LNCaP clone FGC (cell line): ENCODE data around the gene FYN.

Experiments used
- DNase-seq: peaks from one replicate; pipeline ENCODE4 v3.0.0-alpha.2; 2011; ENCODE audit warnings: low read depth
- H3K4me3 ChIP-seq: 2 replicates; pipeline ENCODE4 v1.5.1; 2011; ENCODE audit warnings: mild to moderate bottlenecking, low read depth, low read length, control low read depth
- CTCF ChIP-seq: IDR thresholded peaks from 2 replicates; pipeline ENCODE4 v1.5.1; 2012; ENCODE audit warnings: mild to moderate bottlenecking; ENCODE audit not compliant: control insufficient read depth, insufficient read depth; ENCODE audit errors: extremely low read depth

The FYN gene

GRCh38 chr6:111846492-111847409 lies 26.5 kb downstream of the FYN start:
- TF ChIP-seq CTCF: no peak
- no peak for DNase-seq
- no peak overlapping the region for H3K4me3 ChIP-seq

GRCh38 chr6:111846066-111846465 lies 27.2 kb downstream of the FYN start:
- H3K4me3 ChIP-seq: no peak overlapping the region
- no peak for TF ChIP-seq CTCF
- DNase-seq: no peak

GRCh38 chr6:111845441-111845871 lies 27.8 kb downstream of the FYN start:
- TF ChIP-seq CTCF: no peak
- no peak overlapping the region for H3K4me3 ChIP-seq
- no peak for DNase-seq

- TF ChIP-seq CTCF: no peak
- DNase-seq: no peak
- no peak overlapping the region for H3K4me3 ChIP-seq
Observed at GRCh38 chr6:111844921-111845320, 28.3 kb downstream of the FYN start.

GRCh38 chr6:111844376-111844775 lies 28.9 kb downstream of the FYN start:
- no peak overlapping the region for H3K4me3 ChIP-seq
- no peak for TF ChIP-seq CTCF
- no peak for DNase-seq

- TF ChIP-seq CTCF: no peak
- H3K4me3 ChIP-seq: no peak overlapping the region
- no peak for DNase-seq
Observed at GRCh38 chr6:111843347-111844147, 29.7 kb downstream of the FYN start.
